Peyer's patch (tissue), 4 donors: Measurements from ENCODE around the gene PASK.

ENCODE experiments used
- POLR2A ChIP-seq, 2 donors: fragments of 450-650 bp; IDR thresholded peaks; one replicate each; pipeline ENCODE4 v1.5.1; 2017; ENCODE audit warnings: antibody characterized with exemption in 2 of 2, mild to moderate bottlenecking in 2 of 2, moderate library complexity in 2 of 2
- TF ChIP-seq, protein P1 (sequence below), 6 experiments: fragments of 450-650 bp in 4 of 6; fragments of 200-600 bp in 2 of 6; sonication (generic) in 1 of 6; IDR thresholded peaks; one replicate each; pipeline ENCODE4 v1.5.1; 2017 to 2019; ENCODE audit warnings: antibody characterized with exemption in 6 of 6, mild to moderate bottlenecking in 3 of 6, moderate library complexity in 1 of 6

DNA sequence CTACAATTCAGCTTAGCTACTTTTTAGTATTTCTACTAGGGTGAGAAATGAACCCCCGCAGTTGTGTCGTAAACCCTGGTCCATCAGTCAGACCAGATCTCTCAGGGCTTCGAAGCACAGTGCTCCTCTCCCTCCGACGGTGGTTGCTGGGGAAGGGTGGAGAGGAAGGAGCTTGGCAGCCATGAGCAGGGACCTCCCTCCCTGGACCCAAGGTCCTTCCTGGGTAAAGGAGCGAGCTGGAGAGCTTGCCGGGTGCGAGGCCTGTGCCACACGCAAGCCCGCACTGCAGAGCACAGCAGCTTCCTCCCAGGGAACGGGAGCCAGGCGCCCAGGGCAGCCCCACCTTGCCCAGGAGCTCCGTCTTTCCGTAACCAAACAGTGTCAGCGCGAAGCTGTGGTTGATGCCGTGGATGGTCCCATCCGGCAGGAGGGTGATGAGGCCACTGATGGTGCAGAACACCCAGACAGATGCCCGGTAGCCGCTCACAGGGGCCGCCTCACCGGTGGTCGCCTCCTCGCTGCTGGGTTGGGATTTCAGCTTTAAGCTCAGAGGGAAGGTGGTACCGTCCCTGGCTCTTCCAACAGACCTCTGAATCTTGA lies 12.5 kb downstream of the PASK start:
- TF ChIP-seq, protein P1, sequence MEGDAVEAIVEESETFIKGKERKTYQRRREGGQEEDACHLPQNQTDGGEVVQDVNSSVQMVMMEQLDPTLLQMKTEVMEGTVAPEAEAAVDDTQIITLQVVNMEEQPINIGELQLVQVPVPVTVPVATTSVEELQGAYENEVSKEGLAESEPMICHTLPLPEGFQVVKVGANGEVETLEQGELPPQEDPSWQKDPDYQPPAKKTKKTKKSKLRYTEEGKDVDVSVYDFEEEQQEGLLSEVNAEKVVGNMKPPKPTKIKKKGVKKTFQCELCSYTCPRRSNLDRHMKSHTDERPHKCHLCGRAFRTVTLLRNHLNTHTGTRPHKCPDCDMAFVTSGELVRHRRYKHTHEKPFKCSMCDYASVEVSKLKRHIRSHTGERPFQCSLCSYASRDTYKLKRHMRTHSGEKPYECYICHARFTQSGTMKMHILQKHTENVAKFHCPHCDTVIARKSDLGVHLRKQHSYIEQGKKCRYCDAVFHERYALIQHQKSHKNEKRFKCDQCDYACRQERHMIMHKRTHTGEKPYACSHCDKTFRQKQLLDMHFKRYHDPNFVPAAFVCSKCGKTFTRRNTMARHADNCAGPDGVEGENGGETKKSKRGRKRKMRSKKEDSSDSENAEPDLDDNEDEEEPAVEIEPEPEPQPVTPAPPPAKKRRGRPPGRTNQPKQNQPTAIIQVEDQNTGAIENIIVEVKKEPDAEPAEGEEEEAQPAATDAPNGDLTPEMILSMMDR (IDR thresholded peaks at IDR 0.05) = no peak
- no peak for TF ChIP-seq POLR2A (IDR thresholded peaks at IDR 0.05)
